HT1080 (cell line): Measurements from ENCODE around the gene BPGM. TPM values are rescaled to one million over a fixed set of nuclear protein-coding genes. Genes with fewer than 3 reads are reported as not detected.

Experiments used
- DNase-seq: peaks from one replicate; pipeline ENCODE4 v3.0.0-alpha.2; 2015; ENCODE audit warnings: low read depth
- total RNA-seq: library from RNA; depleted of rRNA; stranded (reverse); fragments of >200 nt; shearing (Covaris generic); gene quantifications from 2 replicates; pipeline ENCODE4 v1.2.3, GENCODE V29; 2014; rRNA removed

Gene BPGM
- total RNA-seq, 1 experiment from 2014 or later, result 9.4 TPM

DNA sequence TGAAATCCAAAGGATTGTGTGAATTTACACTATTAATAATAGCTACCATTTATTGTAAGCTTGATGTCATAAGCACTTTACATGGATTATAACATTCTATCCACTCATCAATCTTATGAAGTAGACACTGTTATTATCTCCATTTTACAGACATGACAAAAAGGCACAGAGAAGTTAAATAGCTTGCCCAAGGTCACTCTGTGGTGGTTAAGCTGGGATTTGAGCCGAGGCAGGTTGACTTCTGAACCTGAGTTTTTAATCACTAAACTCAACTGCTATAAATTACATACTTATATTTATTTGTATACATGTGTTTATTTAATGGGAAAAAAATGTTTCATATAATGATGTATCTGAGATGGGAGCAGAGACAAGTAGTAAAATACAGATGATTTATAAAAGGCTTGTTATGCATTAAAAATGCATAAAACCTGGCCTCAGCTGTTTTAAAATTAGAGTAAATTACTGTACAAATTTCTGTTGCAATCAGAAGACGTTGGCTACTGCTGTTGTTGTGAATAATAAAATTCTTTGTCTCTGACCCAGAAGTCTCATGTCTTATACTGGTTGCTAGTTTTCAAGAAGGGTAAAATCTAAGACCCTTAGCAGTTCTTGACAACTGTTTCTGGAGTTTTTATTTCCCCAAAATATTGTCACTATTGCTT is 71.7 kb downstream of the BPGM start:
- no peak for DNase-seq

DNA sequence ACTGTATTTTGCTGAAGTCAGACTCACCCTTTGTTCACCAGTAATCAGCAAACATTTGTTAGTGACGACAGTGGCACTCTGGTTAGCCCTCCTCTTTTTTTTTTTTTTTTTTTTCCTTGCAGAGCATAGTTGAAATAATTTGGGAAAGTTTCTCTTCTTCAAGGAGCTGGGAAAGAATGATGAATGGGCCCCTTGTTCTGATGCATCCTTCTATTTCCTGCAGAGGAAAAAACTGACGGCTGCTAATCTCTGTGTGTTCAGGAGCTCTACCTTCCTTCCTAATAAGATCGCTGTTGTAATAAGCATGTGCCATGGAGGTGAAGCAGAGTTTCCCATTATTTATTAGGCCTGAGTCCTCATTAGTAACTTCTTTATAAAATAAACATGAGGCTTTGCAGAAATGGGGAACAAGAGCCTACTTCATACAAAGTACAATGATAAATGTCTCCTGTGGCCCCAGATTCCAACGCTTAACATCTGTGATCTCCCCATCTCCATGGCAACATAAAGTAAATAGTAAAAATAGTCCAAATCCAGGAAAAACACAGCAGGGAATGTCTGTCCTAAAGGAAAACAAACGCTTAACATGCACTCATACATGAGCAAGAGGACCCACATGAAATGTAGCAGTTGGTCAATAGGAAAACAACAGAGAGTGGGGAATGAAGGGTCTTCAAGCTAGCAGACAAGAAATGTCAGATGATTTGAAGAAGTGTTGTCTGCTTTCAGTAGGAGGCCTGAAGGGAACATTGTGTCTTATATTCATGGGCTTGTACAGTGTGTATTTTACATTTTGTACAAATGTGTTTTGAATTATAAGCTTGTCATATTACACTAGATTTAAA is 73.7 kb downstream of the BPGM start:
- DNase-seq, result peak; percentile 65

DNA sequence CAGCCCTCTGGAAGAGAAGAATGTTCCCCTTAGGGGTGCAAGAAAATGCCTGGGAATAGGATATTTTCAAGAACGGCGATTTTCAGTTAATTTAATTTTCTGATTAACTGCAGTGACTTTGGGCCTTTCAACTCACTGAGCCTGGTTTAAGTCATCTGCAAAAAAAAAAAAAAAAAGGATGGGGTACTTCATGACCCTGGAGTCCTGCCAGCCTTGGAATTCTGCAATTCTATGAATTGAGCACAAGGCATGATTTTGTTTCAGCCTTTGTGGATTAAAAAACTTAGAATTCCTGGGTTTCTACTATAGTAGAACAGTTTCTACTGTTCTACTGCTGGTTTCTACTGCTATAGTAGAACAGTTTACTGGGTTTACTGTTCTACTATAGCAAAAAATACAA is 74.5 kb downstream of the BPGM start:
- DNase-seq, result no peak

DNA sequence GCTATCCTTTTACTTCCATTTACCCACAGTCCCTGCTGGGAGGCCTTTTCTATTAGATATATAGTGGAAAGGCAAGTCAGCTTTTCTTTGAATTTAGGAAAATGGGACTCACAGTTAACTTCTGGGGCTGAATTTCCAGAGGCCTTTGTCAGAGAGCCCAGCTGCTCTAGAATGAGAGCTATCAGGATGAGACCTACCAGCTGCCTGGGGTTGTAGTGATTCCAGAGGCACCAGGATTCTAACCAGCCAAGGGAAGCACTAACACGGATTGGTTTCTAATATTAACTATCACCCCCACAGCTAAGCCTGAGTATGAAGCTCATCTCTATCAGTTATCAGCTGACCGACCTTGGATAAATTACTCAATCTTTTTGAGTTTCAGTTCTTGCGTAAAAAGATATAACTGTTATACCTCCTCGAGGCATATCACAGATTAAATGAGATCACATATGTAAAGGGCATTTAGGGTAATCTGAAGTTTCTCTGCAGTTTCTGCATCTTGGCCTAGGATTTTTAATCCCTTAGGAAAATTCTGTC is 76.2 kb downstream of the BPGM start:
- DNase-seq, result no peak

DNA sequence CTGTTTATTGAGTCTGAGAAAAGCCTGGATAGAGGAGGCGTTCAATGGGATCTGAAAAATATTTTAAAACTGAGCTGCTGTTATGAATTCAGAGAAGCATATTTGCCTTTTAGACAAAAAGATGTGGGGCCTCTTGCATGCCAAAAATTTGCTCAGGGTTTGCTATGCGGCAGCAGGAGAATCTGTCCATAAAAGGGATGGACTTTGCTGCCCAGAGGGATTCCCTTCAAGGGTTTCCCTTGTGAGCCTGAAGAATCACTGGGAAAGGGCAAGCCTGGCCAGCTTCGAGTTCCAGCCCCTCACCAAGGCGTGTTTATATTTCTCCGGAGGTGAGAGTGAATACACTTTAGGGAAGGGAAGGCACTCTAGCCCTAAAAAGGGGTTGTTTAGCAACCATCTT is 77.2 kb downstream of the BPGM start:
- no peak for DNase-seq

DNA sequence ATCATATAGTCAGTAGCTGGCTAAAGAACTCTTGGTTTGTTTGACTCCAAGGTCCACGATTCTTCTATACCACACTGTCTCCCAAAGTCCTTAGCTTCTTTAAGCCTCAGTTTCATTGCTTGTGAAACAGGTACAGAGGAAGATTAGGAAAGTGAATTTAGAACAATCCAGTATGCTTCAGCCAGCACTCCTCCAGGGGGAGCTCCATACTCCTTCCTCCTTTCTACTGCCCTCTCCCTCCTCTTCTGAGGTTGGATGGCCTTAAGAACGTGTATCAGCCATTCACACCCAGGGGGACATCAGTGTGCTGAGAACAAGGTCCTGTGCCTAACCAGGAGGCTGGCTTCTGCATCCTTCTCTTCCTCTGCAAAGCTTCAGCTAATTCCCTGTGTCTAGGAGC is 78.0 kb downstream of the BPGM start:
- DNase-seq, result peak; percentile 63

DNA sequence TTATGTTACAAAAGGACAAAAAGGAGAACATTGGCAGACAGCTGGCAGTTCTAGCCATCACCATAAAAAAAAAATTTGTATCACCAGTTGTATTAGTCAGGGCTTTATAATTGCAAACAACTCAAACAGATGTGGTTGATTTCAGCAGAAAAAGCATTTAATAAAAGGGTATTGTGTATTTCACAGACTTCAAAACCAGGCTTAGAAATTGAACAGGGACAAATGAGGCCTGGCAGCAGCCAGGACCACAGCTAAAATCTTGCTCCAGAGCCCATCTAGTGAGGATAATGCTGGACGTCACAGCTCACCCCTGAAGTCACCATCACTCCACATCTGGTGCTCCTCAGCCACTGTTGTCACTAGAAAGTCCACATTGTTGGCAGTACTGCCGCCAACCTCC is 79.9 kb downstream of the BPGM start:
- DNase-seq, result no peak

DNA sequence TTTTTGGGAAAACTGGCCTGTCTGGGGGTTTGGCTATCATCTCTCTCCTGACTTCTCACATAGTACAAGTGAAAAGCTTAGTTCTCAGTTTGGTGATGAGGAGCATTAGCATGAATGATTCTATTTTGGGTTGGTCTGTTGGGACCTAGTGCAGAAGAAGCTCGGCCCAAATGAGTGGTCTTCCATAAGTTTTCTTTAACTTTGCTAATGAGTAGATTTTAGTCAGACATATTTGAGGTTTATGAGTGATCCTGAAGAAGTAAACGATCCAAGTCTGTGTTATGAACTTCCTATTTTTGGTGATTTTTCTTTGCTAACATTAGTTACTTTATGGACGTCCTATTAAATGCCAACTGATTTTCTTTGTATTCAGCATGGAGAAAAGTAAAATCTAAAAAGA is 81.1 kb downstream of the BPGM start:
- DNase-seq, result no peak

Other genes with a start within 250 kb of the BPGM start
- 112 and 123 TPM in 2 replicates for gene AKR1B1, start 187.8 kb upstream of the BPGM start, total RNA-seq
- 1.2 and 1.6 TPM in 2 replicates for gene AKR1B10, start 119.3 kb upstream of the BPGM start, total RNA-seq
- not detected in 2 replicates for gene AKR1B15, start 97.7 kb upstream of the BPGM start, total RNA-seq
- 47.7 and 57.3 TPM in 2 replicates for gene CALD1, start 132.8 kb downstream of the BPGM start, total RNA-seq